Measurements from ENCODE around the gene TNIP1.

GRCh38 chr5:151095341-151096000, 14.6 kb upstream of the TNIP1 start:
- TF ChIP-seq POLR2A (IDR thresholded peaks at IDR 0.05) = no peak
- no peak for TF ChIP-seq CTCF (IDR thresholded peaks at IDR 0.05 in 8 of 11, conservative IDR thresholded peaks at IDR 0.05 in 3 of 11)
- TF ChIP-seq POLR2AphosphoS5 (IDR thresholded peaks at IDR 0.05) = peak in 2 of 3 donors; percentile 88 to 89

Data from spleen (tissue), 7 donors.